Glutamatergic neuron (in vitro differentiated cells): ENCODE measurements around the gene METAP1D. TPM values are rescaled to one million over a fixed set of nuclear protein-coding genes. Genes with fewer than 3 reads are reported as not detected.

ENCODE experiments used
- DNase-seq: peaks from one replicate; pipeline ENCODE4 v3.0.0; 2022
- H3K27ac Mint-ChIP-seq: one replicate; pipeline ENCODE4 v1.8.0; 2020; ENCODE audit warnings: mild to moderate bottlenecking, mixed read lengths, inconsistent platforms; ENCODE audit not compliant: unreplicated experiment
- H3K27me3 Mint-ChIP-seq: one replicate; pipeline ENCODE4 v1.8.0; 2020; ENCODE audit warnings: mild to moderate bottlenecking, moderate library complexity, mixed read lengths, inconsistent platforms; ENCODE audit not compliant: unreplicated experiment
- H3K36me3 Mint-ChIP-seq: one replicate; pipeline ENCODE4 v1.8.0; 2020; ENCODE audit warnings: mild to moderate bottlenecking, mixed read lengths, inconsistent platforms; ENCODE audit not compliant: unreplicated experiment
- H3K4me1 Mint-ChIP-seq: one replicate; pipeline ENCODE4 v1.8.0; 2020; ENCODE audit warnings: mild to moderate bottlenecking, low read depth, mixed read lengths, inconsistent platforms; ENCODE audit not compliant: unreplicated experiment
- H3K4me3 Mint-ChIP-seq: one replicate; pipeline ENCODE4 v1.8.0; 2020; ENCODE audit warnings: mild to moderate bottlenecking, mixed read lengths, inconsistent platforms; ENCODE audit not compliant: unreplicated experiment
- H3K9me3 Mint-ChIP-seq: one replicate; pipeline ENCODE4 v1.8.0; 2020; ENCODE audit warnings: mild to moderate bottlenecking, moderate library complexity, mixed read lengths, inconsistent platforms; ENCODE audit not compliant: unreplicated experiment
- total RNA-seq: library from RNA; stranded (reverse); fragmentation: NEBNext Ultra II Directional; extraction: Animal tissue kit (Norgen Biotek cat#: 25700); gene quantifications from one replicate; pipeline ENCODE4 v1.2.1, GENCODE V29; 2021; ENCODE audit not compliant: unreplicated experiment
- TF ChIP-seq, protein P1 (sequence below): fragments of 200-600 bp; sonication (generic); IDR thresholded peaks from one replicate; pipeline ENCODE4 v1.5.0; 2021; ENCODE audit not compliant: partially characterized antibody, unreplicated experiment

The METAP1D gene
- total RNA-seq, 1 donor from 2014 or later = 5.1 TPM

DNA sequence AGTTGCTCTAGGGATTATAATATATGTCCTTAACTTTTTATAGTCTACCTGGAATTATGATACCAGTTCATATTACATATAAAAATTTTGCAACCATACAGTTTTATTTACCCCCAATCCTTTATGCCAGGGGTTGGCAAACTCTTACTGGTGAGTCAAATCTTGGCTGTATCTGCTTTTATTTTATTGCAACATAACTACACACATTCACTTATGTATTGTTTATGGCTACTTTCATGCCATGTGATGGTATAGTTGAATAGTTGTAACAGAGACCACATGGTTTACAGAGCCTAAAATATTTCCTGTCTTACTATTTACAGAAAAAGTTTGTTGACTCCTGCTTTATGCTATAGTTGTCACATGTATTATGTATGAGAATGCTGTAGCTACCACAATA is 128.7 kb downstream of the METAP1D start:
- no peak overlapping the region for H3K4me3 Mint-ChIP-seq
- no peak for DNase-seq
- no peak overlapping the region for H3K27ac Mint-ChIP-seq
- peaks cover 1% of the 10 kb centered on the region for H3K9me3 Mint-ChIP-seq
- peaks cover 2% of the 10 kb centered on the region for H3K27me3 Mint-ChIP-seq
- H3K36me3 Mint-ChIP-seq = no peaks in the 10 kb centered on the region
- TF ChIP-seq, protein P1, sequence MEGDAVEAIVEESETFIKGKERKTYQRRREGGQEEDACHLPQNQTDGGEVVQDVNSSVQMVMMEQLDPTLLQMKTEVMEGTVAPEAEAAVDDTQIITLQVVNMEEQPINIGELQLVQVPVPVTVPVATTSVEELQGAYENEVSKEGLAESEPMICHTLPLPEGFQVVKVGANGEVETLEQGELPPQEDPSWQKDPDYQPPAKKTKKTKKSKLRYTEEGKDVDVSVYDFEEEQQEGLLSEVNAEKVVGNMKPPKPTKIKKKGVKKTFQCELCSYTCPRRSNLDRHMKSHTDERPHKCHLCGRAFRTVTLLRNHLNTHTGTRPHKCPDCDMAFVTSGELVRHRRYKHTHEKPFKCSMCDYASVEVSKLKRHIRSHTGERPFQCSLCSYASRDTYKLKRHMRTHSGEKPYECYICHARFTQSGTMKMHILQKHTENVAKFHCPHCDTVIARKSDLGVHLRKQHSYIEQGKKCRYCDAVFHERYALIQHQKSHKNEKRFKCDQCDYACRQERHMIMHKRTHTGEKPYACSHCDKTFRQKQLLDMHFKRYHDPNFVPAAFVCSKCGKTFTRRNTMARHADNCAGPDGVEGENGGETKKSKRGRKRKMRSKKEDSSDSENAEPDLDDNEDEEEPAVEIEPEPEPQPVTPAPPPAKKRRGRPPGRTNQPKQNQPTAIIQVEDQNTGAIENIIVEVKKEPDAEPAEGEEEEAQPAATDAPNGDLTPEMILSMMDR = no peak
- no peaks in the 10 kb centered on the region for H3K4me1 Mint-ChIP-seq

DNA sequence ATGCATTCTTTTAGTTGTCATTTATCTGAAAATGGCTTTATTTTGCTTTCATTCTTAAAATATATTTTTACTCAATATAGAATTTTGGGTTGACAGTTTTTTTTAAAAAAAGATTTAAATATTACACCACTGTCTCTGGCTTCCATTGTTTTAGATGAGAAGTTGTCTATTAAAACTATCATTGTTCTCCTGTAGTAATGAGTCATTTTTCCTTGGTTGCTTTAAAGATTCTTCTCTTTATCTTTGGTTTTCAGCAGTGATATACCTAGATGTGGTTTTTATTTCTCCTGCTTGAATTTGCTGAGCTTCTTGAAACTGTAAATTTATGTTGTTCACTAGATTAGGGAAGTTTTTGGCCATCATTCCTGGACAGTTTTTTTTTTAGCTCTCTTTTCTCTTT is 129.7 kb downstream of the METAP1D start:
- TF ChIP-seq, protein P1 = no peak
- no peak overlapping the region for H3K27ac Mint-ChIP-seq
- H3K4me3 Mint-ChIP-seq = no peak overlapping the region
- H3K36me3 Mint-ChIP-seq = no peaks in the 10 kb centered on the region
- H3K9me3 Mint-ChIP-seq = no peaks in the 10 kb centered on the region
- no peaks in the 10 kb centered on the region for H3K4me1 Mint-ChIP-seq
- DNase-seq = no peak
- peaks cover 2% of the 10 kb centered on the region for H3K27me3 Mint-ChIP-seq

Other genes with a start within 250 kb of the METAP1D start
- 30.4 TPM for gene SLC25A12, start 105.7 kb upstream of the METAP1D start, total RNA-seq
- 19.9 TPM for gene HAT1, start 77.5 kb upstream of the METAP1D start, total RNA-seq
- gene DLX1, start 85.6 kb downstream of the METAP1D start, total RNA-seq = 0.61 TPM
- gene DLX2, start 102.9 kb downstream of the METAP1D start, total RNA-seq = 1.4 TPM